Measurements from ENCODE around the gene TMC5.

The TMC5 gene

GRCh38 chr16:19450186-19450585 lies 32.5 kb downstream of the TMC5 start:
- H3K4me2 ChIP-seq (ENCODE audit: low read depth, low read length, poor library complexity, severe bottlenecking) = no peak overlapping the region
- H3K9me2 ChIP-seq (replicated peaks; ENCODE audit: insufficient read depth, low read length) = no peaks in the 10 kb centered on the region
- H3K27ac ChIP-seq (ENCODE audit: low read depth, low read length) = no peak overlapping the region
- no peak for TF ChIP-seq EZH2phosphoT487 (conservative IDR thresholded peaks at IDR 0.05; ENCODE audit: low read length)
- no peak for TF ChIP-seq CTCF (IDR thresholded peaks at IDR 0.05; ENCODE audit: insufficient read depth, low read length, poor library complexity, severe bottlenecking)
- no peaks in the 10 kb centered on the region for H3F3A ChIP-seq (ENCODE audit: insufficient read depth)
- H3K9ac ChIP-seq (ENCODE audit: low read length) = no peak overlapping the region
- no peak overlapping the region for H3K4me3 ChIP-seq (ENCODE audit: insufficient read depth, low read length, poor library complexity, severe bottlenecking)
- no peaks in the 10 kb centered on the region for H3K27me3 ChIP-seq (ENCODE audit: low read length)
- H2AFZ ChIP-seq (ENCODE audit: low read depth, low read length, severe bottlenecking) = no peak overlapping the region
- no peaks in the 10 kb centered on the region for H3K36me3 ChIP-seq (ENCODE audit: low read length)
- H3K9me3 ChIP-seq (ENCODE audit: insufficient read depth, low read length) = no peaks in the 10 kb centered on the region
- no peaks in the 10 kb centered on the region for H4K20me1 ChIP-seq (ENCODE audit: low read depth, low read length)
- no peaks in the 10 kb centered on the region for H3K79me2 ChIP-seq (ENCODE audit: insufficient read depth, low read length)

- TF ChIP-seq EZH2phosphoT487 (conservative IDR thresholded peaks at IDR 0.05; ENCODE audit: low read length) (no peak), CTCF (IDR thresholded peaks at IDR 0.05; ENCODE audit: insufficient read depth, low read length, poor library complexity, severe bottlenecking) (no peak)
Measured at GRCh38 chr16:19458722-19459379, 41.2 kb downstream of the TMC5 start.

GRCh38 chr16:19460397-19460796 lies 42.7 kb downstream of the TMC5 start:
- H2AFZ ChIP-seq (ENCODE audit: low read depth, low read length, severe bottlenecking) = no peak overlapping the region
- no peak overlapping the region for H3K4me3 ChIP-seq (ENCODE audit: insufficient read depth, low read length, poor library complexity, severe bottlenecking)
- H3K27ac ChIP-seq (ENCODE audit: low read depth, low read length) = no peak overlapping the region
- H3K4me2 ChIP-seq (ENCODE audit: low read depth, low read length, poor library complexity, severe bottlenecking) = no peak overlapping the region
- H4K20me1 ChIP-seq (ENCODE audit: low read depth, low read length) = no peaks in the 10 kb centered on the region
- H3K9ac ChIP-seq (ENCODE audit: low read length) = no peak overlapping the region
- H3K36me3 ChIP-seq (ENCODE audit: low read length) = no peaks in the 10 kb centered on the region
- H3K9me2 ChIP-seq (replicated peaks; ENCODE audit: insufficient read depth, low read length) = no peaks in the 10 kb centered on the region
- H3K27me3 ChIP-seq (ENCODE audit: low read length) = no peaks in the 10 kb centered on the region
- H3K79me2 ChIP-seq (ENCODE audit: insufficient read depth, low read length) = no peaks in the 10 kb centered on the region
- TF ChIP-seq EZH2phosphoT487 (conservative IDR thresholded peaks at IDR 0.05; ENCODE audit: low read length) (no peak), CTCF (IDR thresholded peaks at IDR 0.05; ENCODE audit: insufficient read depth, low read length, poor library complexity, severe bottlenecking) (no peak)
- no peaks in the 10 kb centered on the region for H3K9me3 ChIP-seq (ENCODE audit: insufficient read depth, low read length)
- H3F3A ChIP-seq (ENCODE audit: insufficient read depth) = no peaks in the 10 kb centered on the region

More at GRCh38 chr16:19458722-19459379, 41.2 kb downstream of the TMC5 start:
- no peaks in the 10 kb centered on the region for H3K79me2 ChIP-seq (ENCODE audit: insufficient read depth, low read length)
- H3K9me3 ChIP-seq (ENCODE audit: insufficient read depth, low read length) = no peaks in the 10 kb centered on the region
- no peak overlapping the region for H3K9ac ChIP-seq (ENCODE audit: low read length)
- H2AFZ ChIP-seq (ENCODE audit: low read depth, low read length, severe bottlenecking) = no peak overlapping the region
- H4K20me1 ChIP-seq (ENCODE audit: low read depth, low read length) = no peaks in the 10 kb centered on the region
- H3K4me3 ChIP-seq (ENCODE audit: insufficient read depth, low read length, poor library complexity, severe bottlenecking) = no peak overlapping the region
- no peaks in the 10 kb centered on the region for H3F3A ChIP-seq (ENCODE audit: insufficient read depth)
- H3K36me3 ChIP-seq (ENCODE audit: low read length) = no peaks in the 10 kb centered on the region
- H3K27ac ChIP-seq (ENCODE audit: low read depth, low read length) = no peak overlapping the region
- H3K9me2 ChIP-seq (replicated peaks; ENCODE audit: insufficient read depth, low read length) = no peaks in the 10 kb centered on the region
- no peaks in the 10 kb centered on the region for H3K27me3 ChIP-seq (ENCODE audit: low read length)
- no peak overlapping the region for H3K4me2 ChIP-seq (ENCODE audit: low read depth, low read length, poor library complexity, severe bottlenecking)

Measured in SU-DHL-6 (cell line).